ENCODE data around the gene LHX6. TPM values are rescaled to one million over a fixed set of nuclear protein-coding genes. Genes with fewer than 3 reads are reported as not detected.
A peak's percentile ranks its signal among the peaks of the same experiment; 100 is the strongest.

Gene LHX6
- total RNA-seq, 2 donors from 2014 or later, result not detected

DNA sequence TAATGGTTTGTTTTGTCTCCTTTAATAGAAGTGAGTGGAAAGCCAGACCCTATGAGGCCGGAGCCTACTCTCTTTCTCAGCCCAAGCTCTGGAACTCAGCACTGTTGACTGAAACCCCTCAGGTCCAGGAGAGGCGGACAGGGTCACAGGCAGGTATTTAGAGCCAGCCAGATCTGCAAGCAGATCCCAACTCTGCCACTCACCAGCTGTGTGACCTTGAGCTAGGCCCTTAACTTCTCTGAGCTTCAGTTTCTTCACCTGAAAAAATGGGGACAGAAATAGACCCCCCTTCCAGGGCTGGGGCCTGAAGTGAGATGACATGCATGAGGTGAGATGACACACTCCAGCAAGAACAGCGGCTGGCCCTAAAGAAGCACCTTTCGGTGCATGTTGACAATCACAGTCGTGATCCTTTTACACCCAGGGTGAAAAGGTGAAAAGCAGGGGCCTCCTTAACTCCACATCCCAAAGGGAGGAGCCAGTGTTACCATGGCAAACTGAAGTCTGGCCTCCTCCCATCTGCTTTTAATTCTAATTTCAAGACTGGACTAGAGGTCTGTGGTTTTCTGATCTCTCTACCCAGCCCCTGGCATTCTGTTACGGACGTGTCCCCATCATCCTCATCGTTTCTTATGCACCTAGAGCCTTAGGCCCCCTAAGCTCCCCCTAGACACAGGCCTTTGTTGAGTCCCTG is 41.8 kb downstream of the LHX6 start:
- Mint-ChIP-seq H3K36me3 (ENCODE audit: low read depth) (no peaks in the 10 kb centered on the region), H3K27me3 (peaks cover 23% of the 10 kb centered on the region), H3K4me3 (no peak overlapping the region), H3K27ac (no peak overlapping the region), H3K4me1 (peaks cover 2% of the 10 kb centered on the region)
- DNase-seq, result no peak
- ATAC-seq, result no peak
- H3K9me3 ChIP-seq (ENCODE audit: control insufficient read depth, low read length, poor library complexity, severe bottlenecking), result no peaks in the 10 kb centered on the region

DNA sequence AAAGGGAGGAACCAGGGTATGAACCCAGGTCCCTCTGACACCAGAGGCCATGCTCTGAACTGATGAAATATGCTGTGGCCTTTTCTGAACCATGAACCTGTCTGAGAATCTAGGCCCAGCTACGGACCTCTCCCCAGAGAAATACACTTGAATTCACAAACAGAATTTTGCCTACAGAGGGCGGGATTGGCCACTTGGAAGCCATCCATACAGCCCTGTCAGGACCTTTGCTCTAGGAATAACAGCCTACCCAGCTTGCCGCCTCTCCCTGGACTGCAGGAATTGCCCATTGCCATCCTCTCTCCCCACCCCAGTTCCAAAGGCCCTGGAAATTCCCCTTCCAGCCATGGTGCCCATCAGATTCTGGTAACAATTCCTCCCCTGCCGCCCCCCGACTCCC is 42.5 kb downstream of the LHX6 start:
- ATAC-seq, result no peak
- Mint-ChIP-seq H3K4me3 (no peak overlapping the region), H3K4me1 (peaks cover under 1% of the 10 kb centered on the region), H3K36me3 (ENCODE audit: low read depth) (no peaks in the 10 kb centered on the region), H3K27me3 (peaks cover 22% of the 10 kb centered on the region), H3K27ac (no peak overlapping the region)
- no peak for DNase-seq
- H3K9me3 ChIP-seq (ENCODE audit: control insufficient read depth, low read length, poor library complexity, severe bottlenecking), result no peaks in the 10 kb centered on the region

GRCh38 chr9:122184551-122184950 is 44.2 kb downstream of the LHX6 start:
- DNase-seq (no peak), ATAC-seq (no peak)
- Mint-ChIP-seq H3K27me3 (peaks cover 28% of the 10 kb centered on the region), H3K27ac (no peak overlapping the region), H3K4me1 (no peaks in the 10 kb centered on the region), H3K4me3 (no peak overlapping the region), H3K36me3 (ENCODE audit: low read depth) (no peaks in the 10 kb centered on the region)
- H3K9me3 ChIP-seq (ENCODE audit: control insufficient read depth, low read length, poor library complexity, severe bottlenecking), result no peaks in the 10 kb centered on the region

GRCh38 chr9:122183501-122183900 is 45.3 kb downstream of the LHX6 start:
- no peaks in the 10 kb centered on the region for H3K9me3 ChIP-seq (ENCODE audit: control insufficient read depth, low read length, poor library complexity, severe bottlenecking)
- Mint-ChIP-seq H3K4me3 (no peak overlapping the region), H3K4me1 (no peaks in the 10 kb centered on the region), H3K27me3 (peaks cover 36% of the 10 kb centered on the region), H3K27ac (no peak overlapping the region), H3K36me3 (ENCODE audit: low read depth) (no peaks in the 10 kb centered on the region)
- ATAC-seq (no peak), DNase-seq (no peak)

DNA sequence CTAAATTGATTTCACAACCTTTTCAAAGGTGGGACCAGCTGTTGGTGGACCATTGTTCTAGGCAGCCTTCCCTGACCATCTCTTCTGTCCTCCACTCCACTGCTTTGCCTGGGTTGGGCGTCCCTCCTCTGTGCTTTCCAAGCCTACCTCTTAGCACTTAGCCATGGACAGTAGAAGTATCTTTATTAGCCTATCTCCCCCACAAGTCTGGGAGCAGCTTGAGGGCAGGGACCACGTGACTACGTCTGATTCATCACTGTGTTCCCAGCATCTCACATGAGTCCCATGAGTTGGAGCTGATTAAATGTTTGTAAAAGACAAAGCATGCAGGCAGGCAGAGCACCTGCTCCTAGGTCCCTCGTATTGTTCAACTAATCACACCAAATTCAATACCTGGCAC is 48.1 kb downstream of the LHX6 start:
- no peaks in the 10 kb centered on the region for H3K9me3 ChIP-seq (ENCODE audit: control insufficient read depth, low read length, poor library complexity, severe bottlenecking)
- Mint-ChIP-seq H3K4me1 (peaks cover 3% of the 10 kb centered on the region), H3K4me3 (no peak overlapping the region), H3K27ac (no peak overlapping the region), H3K27me3 (peaks cover 47% of the 10 kb centered on the region), H3K36me3 (ENCODE audit: low read depth) (no peaks in the 10 kb centered on the region)
- DNase-seq (no peak), ATAC-seq (no peak)

DNA sequence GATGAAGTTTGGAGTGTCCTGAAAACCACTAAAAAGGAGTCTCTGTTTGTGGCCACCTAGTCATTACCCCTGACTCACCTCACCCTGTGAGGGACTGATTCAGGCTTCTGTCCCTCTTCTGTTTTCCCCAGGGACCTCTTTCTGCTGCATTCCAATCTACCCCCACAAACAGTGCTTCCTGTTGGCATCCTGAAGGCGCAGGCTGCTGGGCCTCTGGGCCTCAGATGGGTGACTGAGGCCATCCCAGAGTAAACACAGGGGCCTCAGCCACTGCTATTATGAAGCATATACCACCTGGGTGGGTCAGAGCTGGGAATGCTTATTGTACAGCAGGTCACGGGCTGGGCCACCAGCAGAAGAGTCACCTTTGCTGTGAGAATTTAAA is 49.1 kb downstream of the LHX6 start:
- Mint-ChIP-seq H3K36me3 (ENCODE audit: low read depth) (no peaks in the 10 kb centered on the region), H3K4me3 (no peak overlapping the region), H3K4me1 (peaks cover 3% of the 10 kb centered on the region), H3K27ac (no peak overlapping the region), H3K27me3 (peaks cover 56% of the 10 kb centered on the region)
- H3K9me3 ChIP-seq (ENCODE audit: control insufficient read depth, low read length, poor library complexity, severe bottlenecking), result no peaks in the 10 kb centered on the region
- DNase-seq, result no peak
- no peak for ATAC-seq

DNA sequence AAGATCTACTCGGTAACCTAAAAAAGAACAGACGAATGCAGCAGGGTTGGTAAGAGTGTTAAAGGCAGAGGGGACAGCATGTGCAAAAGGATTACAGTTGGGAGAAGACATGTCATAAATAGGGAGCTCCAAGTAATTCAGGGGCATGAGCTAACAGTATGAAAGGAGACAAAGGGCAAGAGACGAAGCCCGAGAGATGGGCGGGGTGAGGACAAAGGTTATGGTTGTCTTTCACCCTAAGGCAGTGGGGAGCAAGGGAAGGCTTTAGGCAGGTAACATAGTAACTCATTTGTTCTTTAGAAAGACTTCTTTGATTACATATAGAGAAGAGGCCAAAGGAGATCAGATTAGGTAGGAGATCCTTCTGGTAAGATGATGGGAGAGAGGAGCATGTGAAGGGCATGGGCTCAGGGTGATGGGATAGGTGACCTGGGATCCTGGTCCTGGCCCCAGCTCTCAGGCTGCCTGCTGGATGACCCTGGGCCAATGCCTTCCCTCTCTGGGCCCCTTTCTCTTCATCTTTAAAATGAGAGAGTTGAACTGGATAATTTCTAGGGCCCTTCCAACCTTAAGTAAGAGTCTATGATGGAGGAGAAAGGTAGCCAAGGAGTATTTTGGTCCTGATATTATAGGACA is 49.6 kb downstream of the LHX6 start:
- Mint-ChIP-seq H3K4me1 (peaks cover 3% of the 10 kb centered on the region), H3K36me3 (ENCODE audit: low read depth) (no peaks in the 10 kb centered on the region), H3K27me3 (peaks cover 62% of the 10 kb centered on the region), H3K27ac (no peak overlapping the region), H3K4me3 (peak overlapping the region; percentile 22)
- no peak for ATAC-seq
- DNase-seq, result no peak
- no peaks in the 10 kb centered on the region for H3K9me3 ChIP-seq (ENCODE audit: control insufficient read depth, low read length, poor library complexity, severe bottlenecking)

GRCh38 chr9:122176916-122177315 is 51.8 kb downstream of the LHX6 start:
- ATAC-seq (no peak), DNase-seq (no peak)
- no peaks in the 10 kb centered on the region for H3K9me3 ChIP-seq (ENCODE audit: control insufficient read depth, low read length, poor library complexity, severe bottlenecking)
- H3K27ac Mint-ChIP-seq, result no peak overlapping the region
- H3K4me1 Mint-ChIP-seq, result peaks cover 3% of the 10 kb centered on the region
- peaks cover 67% of the 10 kb centered on the region for H3K27me3 Mint-ChIP-seq
- no peak overlapping the region for H3K4me3 Mint-ChIP-seq
- peaks cover 6% of the 10 kb centered on the region for H3K36me3 Mint-ChIP-seq (ENCODE audit: low read depth)

GRCh38 chr9:122173670-122174069 is 55.1 kb downstream of the LHX6 start:
- no peak overlapping the region for H3K27ac Mint-ChIP-seq
- no peak for ATAC-seq
- H3K27me3 Mint-ChIP-seq, result peaks cover 73% of the 10 kb centered on the region
- peaks cover 6% of the 10 kb centered on the region for H3K4me1 Mint-ChIP-seq
- no peak for DNase-seq
- H3K36me3 Mint-ChIP-seq (ENCODE audit: low read depth), result peaks cover 6% of the 10 kb centered on the region
- H3K4me3 Mint-ChIP-seq, result no peak overlapping the region
- no peaks in the 10 kb centered on the region for H3K9me3 ChIP-seq (ENCODE audit: control insufficient read depth, low read length, poor library complexity, severe bottlenecking)

DNA sequence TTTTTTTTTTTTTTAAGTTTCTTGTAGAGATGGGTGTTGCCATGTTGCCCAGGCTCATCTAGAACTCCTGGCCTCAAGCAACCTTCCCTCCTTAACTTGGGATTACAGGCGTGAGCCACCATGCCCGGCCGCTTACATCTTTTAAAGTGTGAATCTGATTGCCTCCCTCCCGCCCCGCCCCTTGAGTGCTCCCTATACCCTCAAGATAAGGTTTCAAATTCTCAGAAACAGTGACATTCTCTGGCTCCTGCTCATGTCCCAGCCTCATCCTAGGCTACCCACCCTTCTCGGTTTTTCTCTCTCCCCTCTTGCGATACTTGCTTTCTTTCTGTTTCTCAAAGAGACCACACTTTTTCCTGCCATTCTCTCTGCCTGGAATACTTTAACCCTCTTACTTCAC is 56.6 kb downstream of the LHX6 start:
- Mint-ChIP-seq H3K36me3 (ENCODE audit: low read depth) (peaks cover 9% of the 10 kb centered on the region), H3K27ac (no peak overlapping the region), H3K27me3 (peaks cover 82% of the 10 kb centered on the region), H3K4me1 (peaks cover 6% of the 10 kb centered on the region), H3K4me3 (no peak overlapping the region)
- DNase-seq, result no peak
- no peaks in the 10 kb centered on the region for H3K9me3 ChIP-seq (ENCODE audit: control insufficient read depth, low read length, poor library complexity, severe bottlenecking)
- no peak for ATAC-seq

DNA sequence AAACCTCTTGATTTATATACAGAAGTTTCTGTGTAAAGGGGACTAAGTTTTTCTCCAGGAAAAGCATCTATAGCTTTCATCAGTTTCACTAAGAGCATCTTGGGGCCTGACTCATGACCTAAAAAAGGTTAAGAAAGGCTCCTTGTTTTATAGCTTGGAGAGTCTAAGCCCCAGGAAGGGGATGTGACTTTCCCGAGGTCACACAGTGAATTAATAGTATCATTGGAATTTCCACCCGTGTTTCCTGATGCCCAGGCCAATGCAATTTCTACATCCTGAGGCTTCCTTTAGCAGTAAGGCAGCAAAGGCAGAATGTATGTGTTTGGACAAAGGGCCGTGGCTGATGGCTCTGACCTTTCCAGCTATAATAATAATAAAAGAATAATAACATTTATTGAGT is 60.4 kb downstream of the LHX6 start:
- no peak for ATAC-seq
- H3K27ac Mint-ChIP-seq, result no peak overlapping the region
- peaks cover 5% of the 10 kb centered on the region for H3K4me1 Mint-ChIP-seq
- H3K9me3 ChIP-seq (ENCODE audit: control insufficient read depth, low read length, poor library complexity, severe bottlenecking), result no peaks in the 10 kb centered on the region
- DNase-seq, result no peak
- H3K27me3 Mint-ChIP-seq, result peaks cover 75% of the 10 kb centered on the region
- peaks cover 9% of the 10 kb centered on the region for H3K36me3 Mint-ChIP-seq (ENCODE audit: low read depth)
- H3K4me3 Mint-ChIP-seq, result no peak overlapping the region

- DNase-seq (no peak), ATAC-seq (no peak)
- peaks cover 8% of the 10 kb centered on the region for H3K9me3 ChIP-seq (ENCODE audit: control insufficient read depth, low read length, poor library complexity, severe bottlenecking)
- H3K4me1 Mint-ChIP-seq, result peaks cover 10% of the 10 kb centered on the region
- no peak overlapping the region for H3K27ac Mint-ChIP-seq
- peaks cover 58% of the 10 kb centered on the region for H3K27me3 Mint-ChIP-seq
- H3K36me3 Mint-ChIP-seq (ENCODE audit: low read depth), result peaks cover 7% of the 10 kb centered on the region
- no peak overlapping the region for H3K4me3 Mint-ChIP-seq
Measured at GRCh38 chr9:122164286-122164685, 64.5 kb downstream of the LHX6 start.

- Mint-ChIP-seq H3K4me3 (no peak overlapping the region), H3K27me3 (peaks cover 43% of the 10 kb centered on the region), H3K36me3 (ENCODE audit: low read depth) (peaks cover 4% of the 10 kb centered on the region), H3K27ac (no peak overlapping the region), H3K4me1 (peaks cover 24% of the 10 kb centered on the region)
- H3K9me3 ChIP-seq (ENCODE audit: control insufficient read depth, low read length, poor library complexity, severe bottlenecking), result peaks cover 8% of the 10 kb centered on the region
- no peak for ATAC-seq
- no peak for DNase-seq
Measured at GRCh38 chr9:122162415-122162814, 66.3 kb downstream of the LHX6 start.

- Mint-ChIP-seq H3K4me1 (peaks cover 38% of the 10 kb centered on the region), H3K4me3 (peak overlapping the region; percentile 99), H3K27ac (peak overlapping the region; percentile 98), H3K36me3 (ENCODE audit: low read depth) (peaks cover 4% of the 10 kb centered on the region), H3K27me3 (peaks cover 30% of the 10 kb centered on the region)
- H3K9me3 ChIP-seq (ENCODE audit: control insufficient read depth, low read length, poor library complexity, severe bottlenecking), result peaks cover 8% of the 10 kb centered on the region
- ATAC-seq (no peak), DNase-seq (no peak)
Measured at GRCh38 chr9:122159925-122160246, 68.9 kb downstream of the LHX6 start.

Data from T-helper 17 cell (primary cell).